ENCODE data around the gene ME3.

Gene ME3

GRCh38 chr11:86703987-86704386, 31.6 kb upstream of the ME3 start:
- TF ChIP-seq NFIC (IDR thresholded peaks at IDR 0.05) (no peak), CREB1 (IDR thresholded peaks at IDR 0.05; ENCODE audit: low read depth) (no peak), YY1 (IDR thresholded peaks at IDR 0.05; ENCODE audit: low read depth) (no peak), TAF1 (IDR thresholded peaks at IDR 0.05; ENCODE audit: low read depth) (no peak), RAD21 (IDR thresholded peaks at IDR 0.05; ENCODE audit: low read depth) (no peak), MAX (IDR thresholded peaks at IDR 0.05) (no peak), CEBPB (IDR thresholded peaks at IDR 0.05) (no peak), FOXM1 (IDR thresholded peaks at IDR 0.05; ENCODE audit: borderline replicate concordance, low read depth) (no peak), REST (IDR thresholded peaks at IDR 0.05; ENCODE audit: low read depth) (no peak), EGR1 (IDR thresholded peaks at IDR 0.05) (no peak), TCF12 (IDR thresholded peaks at IDR 0.05; ENCODE audit: low read depth) (no peak), USF1 (IDR thresholded peaks at IDR 0.05) (no peak), TEAD4 (IDR thresholded peaks at IDR 0.05) (no peak), ZBTB7A (IDR thresholded peaks at IDR 0.05; ENCODE audit: low read depth) (no peak), EP300 (IDR thresholded peaks at IDR 0.05; ENCODE audit: borderline replicate concordance) (no peak)

- no peak for TF ChIP-seq TEAD4 (IDR thresholded peaks at IDR 0.05)
- no peak for TF ChIP-seq EP300 (IDR thresholded peaks at IDR 0.05; ENCODE audit: borderline replicate concordance)
- TF ChIP-seq CREB1 (IDR thresholded peaks at IDR 0.05; ENCODE audit: low read depth): no peak
- no peak for TF ChIP-seq TCF12 (IDR thresholded peaks at IDR 0.05; ENCODE audit: low read depth)
- TF ChIP-seq YY1 (IDR thresholded peaks at IDR 0.05; ENCODE audit: low read depth): no peak
- TF ChIP-seq NFIC (IDR thresholded peaks at IDR 0.05): no peak
- no peak for TF ChIP-seq EGR1 (IDR thresholded peaks at IDR 0.05)
- no peak for TF ChIP-seq REST (IDR thresholded peaks at IDR 0.05; ENCODE audit: low read depth)
- no peak for TF ChIP-seq FOXM1 (IDR thresholded peaks at IDR 0.05; ENCODE audit: borderline replicate concordance, low read depth)
- TF ChIP-seq CEBPB (IDR thresholded peaks at IDR 0.05): no peak
- no peak for TF ChIP-seq USF1 (IDR thresholded peaks at IDR 0.05)
- TF ChIP-seq ZBTB7A (IDR thresholded peaks at IDR 0.05; ENCODE audit: low read depth): no peak
- no peak for TF ChIP-seq RAD21 (IDR thresholded peaks at IDR 0.05; ENCODE audit: low read depth)
- TF ChIP-seq TAF1 (IDR thresholded peaks at IDR 0.05; ENCODE audit: low read depth): no peak
- TF ChIP-seq MAX (IDR thresholded peaks at IDR 0.05): no peak
Observed at GRCh38 chr11:86702220-86702983, 30.0 kb upstream of the ME3 start.

GRCh38 chr11:86699040-86699791, 26.8 kb upstream of the ME3 start:
- TF ChIP-seq ZBTB7A (IDR thresholded peaks at IDR 0.05; ENCODE audit: low read depth): no peak
- TF ChIP-seq EP300 (IDR thresholded peaks at IDR 0.05; ENCODE audit: borderline replicate concordance): no peak
- TF ChIP-seq EGR1 (IDR thresholded peaks at IDR 0.05): no peak
- TF ChIP-seq CREB1 (IDR thresholded peaks at IDR 0.05; ENCODE audit: low read depth): no peak
- no peak for TF ChIP-seq RAD21 (IDR thresholded peaks at IDR 0.05; ENCODE audit: low read depth)
- TF ChIP-seq USF1 (IDR thresholded peaks at IDR 0.05): no peak
- TF ChIP-seq FOXM1 (IDR thresholded peaks at IDR 0.05; ENCODE audit: borderline replicate concordance, low read depth): no peak
- no peak for TF ChIP-seq MAX (IDR thresholded peaks at IDR 0.05)

- no peak for TF ChIP-seq YY1 (IDR thresholded peaks at IDR 0.05; ENCODE audit: low read depth)
- no peak for TF ChIP-seq CEBPB (IDR thresholded peaks at IDR 0.05)
- no peak for TF ChIP-seq EGR1 (IDR thresholded peaks at IDR 0.05)
- no peak for TF ChIP-seq NFIC (IDR thresholded peaks at IDR 0.05)
- TF ChIP-seq MAX (IDR thresholded peaks at IDR 0.05): no peak
- TF ChIP-seq TAF1 (IDR thresholded peaks at IDR 0.05; ENCODE audit: low read depth): no peak
- TF ChIP-seq TCF12 (IDR thresholded peaks at IDR 0.05; ENCODE audit: low read depth): no peak
- no peak for TF ChIP-seq USF1 (IDR thresholded peaks at IDR 0.05)
- no peak for TF ChIP-seq REST (IDR thresholded peaks at IDR 0.05; ENCODE audit: low read depth)
- no peak for TF ChIP-seq RAD21 (IDR thresholded peaks at IDR 0.05; ENCODE audit: low read depth)
- no peak for TF ChIP-seq TEAD4 (IDR thresholded peaks at IDR 0.05)
Observed at GRCh38 chr11:86698639-86699038, 26.2 kb upstream of the ME3 start.

Data from Ishikawa (cell line).